ENCODE results near the gene MSH3.
"Not testable (repeated sequence)": the region's sequence is repeated elsewhere in the genome, so short reads cannot be mapped to it uniquely, and the experiment has no call there.

The MSH3 gene

DNA sequence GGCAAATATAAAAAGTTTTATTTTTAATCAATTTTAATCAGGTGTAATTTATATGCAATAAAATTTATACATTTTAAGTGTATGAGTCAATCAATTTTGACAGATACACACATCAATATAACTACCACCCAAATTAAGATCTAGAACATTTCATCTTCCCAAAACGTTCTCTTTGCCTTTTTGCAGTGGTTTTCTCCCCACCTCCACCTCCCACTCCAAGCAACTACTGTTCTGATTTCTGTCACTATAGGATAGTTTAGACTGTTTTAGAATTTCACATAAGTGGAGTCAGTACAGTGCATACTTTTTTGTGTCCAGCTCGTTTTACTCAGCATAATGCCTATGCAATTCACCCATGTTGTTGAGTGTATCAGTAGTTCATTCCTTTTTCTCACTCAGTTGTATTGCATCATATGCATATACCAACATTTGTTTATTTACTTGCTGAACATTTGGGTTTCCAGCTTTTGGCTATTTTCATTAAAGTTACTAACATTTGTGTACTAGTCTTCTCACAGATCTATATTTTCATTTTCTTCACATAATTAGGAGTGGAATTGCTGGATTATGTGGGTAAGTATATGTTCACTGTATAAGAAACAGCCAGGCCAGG lies 52.5 kb downstream of the MSH3 start:
- DNase-seq (ENCODE audit: low read depth in 2 of 2), result no peak

DNA sequence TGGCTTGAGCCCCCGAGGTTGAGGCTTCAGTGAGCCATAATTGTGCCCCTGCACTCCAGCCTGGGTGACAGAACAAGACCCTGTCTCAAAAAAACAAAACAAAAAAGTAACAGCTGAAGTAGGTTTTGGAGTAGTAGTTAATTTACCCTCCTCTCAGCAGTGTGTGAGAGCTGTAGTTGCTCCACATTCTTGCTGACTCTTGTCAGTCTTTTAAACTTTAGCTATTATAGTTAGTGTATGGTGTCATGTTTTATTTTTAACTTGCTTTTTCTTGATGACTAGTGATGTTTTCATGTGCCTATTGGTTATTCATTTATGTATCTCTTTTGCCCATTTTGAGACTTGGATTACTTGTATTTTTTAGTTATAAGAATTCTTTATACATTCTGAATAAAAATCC lies 53.2 kb downstream of the MSH3 start:
- DNase-seq (ENCODE audit: low read depth in 2 of 2), result no peak

DNA sequence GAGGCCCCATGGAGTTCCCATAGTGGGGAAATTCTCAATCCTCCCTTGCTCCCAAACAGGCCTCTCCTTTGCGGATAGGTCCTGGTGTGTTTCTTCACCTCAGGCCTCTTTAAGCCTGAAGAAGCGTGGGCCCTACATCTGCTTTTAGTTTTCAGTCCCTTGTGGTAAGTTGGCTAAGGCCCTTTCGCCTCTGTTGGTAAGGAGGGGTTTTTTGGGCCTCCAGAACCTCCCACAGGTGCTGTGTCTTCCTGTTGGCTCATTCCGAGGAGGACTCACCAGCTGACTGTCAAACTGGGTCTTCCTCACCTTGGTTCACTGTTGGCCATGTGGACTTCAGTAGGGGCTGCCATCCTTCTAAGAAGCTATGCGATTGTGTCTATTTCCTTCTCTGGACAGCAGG lies 56.8 kb downstream of the MSH3 start:
- no peak for DNase-seq (ENCODE audit: low read depth in 2 of 2)

DNA sequence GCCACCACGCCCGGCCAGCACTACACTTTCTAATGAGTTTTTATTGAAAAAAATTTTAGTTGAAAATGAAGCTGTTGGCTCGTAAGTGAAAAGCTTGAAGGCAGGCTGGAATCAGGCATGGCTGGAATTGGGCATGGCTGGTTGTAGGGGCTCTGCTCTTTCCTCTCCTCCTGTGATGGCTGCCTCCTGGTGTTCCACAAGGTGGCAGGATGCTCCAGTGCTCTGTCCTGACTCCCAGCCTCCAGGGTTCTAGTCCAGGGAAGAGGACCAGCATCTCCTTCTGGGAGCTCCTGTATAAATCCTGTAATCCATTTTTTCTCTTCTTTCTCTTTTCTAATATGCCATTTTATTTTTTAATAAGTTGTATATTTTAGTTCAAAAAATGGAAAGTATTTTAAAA lies 57.5 kb downstream of the MSH3 start:
- DNase-seq (ENCODE audit: low read depth in 2 of 2), result no peak

DNA sequence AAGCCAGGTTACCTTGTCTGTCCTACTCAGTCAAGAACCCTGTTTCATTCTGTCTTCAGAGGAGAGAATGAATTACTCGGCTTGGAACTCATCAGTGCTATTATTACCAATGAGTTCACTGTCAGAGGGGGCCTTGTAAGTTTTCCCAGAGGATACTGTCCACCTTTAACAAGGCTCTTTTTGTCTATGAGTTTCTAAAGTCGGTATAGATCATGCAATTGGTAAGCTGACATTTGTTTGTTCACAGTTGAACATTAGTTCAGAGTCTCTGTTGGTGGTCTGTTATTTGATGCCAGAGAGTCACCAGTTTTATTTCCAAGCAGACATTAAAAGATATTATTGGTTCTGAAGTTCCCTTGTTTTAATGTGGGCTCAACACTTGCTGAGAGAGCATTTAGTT lies 58.5 kb downstream of the MSH3 start:
- DNase-seq (ENCODE audit: low read depth in 2 of 2), result no peak

DNA sequence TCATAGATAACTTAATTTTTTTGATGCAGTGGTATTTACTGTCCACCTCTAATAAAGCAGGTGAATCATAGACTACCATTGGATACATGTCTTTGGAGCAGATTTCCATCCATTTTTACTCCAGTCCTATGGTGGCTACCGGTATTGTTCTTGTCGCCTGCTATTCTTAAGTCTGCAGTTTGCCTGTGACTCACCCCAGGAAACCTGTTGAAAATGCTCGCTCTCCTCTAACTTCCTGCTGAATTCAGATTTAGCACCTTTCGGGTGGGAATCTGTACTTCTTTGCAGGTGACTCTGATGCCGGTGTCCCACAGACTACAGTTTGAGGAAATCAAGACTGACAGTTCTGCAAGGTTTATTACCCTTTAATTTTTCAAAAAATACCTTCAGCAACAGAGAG lies 59.2 kb downstream of the MSH3 start:
- no peak for DNase-seq (ENCODE audit: low read depth in 2 of 2)

DNA sequence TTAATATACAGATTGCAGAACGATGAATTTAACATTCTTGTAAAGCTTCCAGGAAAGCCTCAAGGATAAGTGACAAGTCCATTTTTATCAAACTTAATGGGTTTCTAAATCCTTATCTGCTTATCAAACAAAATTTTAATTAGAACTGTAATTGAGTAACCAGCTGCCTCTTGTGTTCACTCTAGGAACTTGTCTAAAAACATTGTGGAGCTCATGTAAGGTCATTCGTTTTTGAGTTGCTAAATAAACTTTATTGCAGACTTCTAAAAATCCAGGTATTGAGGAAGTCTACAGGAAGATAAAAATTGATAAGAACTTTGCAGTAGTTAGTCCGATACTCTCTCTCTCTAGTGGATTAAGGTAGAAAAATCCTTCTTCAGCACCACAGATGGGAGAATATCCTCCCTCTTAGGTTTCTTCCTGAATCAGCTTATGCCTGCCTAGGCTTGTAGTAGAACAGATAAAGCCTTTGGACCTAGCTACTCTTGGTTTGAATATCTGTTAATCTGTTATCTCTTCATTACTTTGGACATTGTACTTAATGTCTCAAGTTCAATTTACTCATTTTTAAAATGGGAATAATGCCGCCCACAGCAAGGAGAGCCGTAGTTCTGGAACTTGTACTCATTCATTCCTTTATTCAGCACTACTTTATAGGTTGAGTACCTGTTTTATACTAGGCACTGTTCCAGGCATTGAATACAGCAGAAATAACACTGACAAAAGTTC lies 60.3 kb downstream of the MSH3 start:
- DNase-seq (ENCODE audit: low read depth in 2 of 2), result no peak

DNA sequence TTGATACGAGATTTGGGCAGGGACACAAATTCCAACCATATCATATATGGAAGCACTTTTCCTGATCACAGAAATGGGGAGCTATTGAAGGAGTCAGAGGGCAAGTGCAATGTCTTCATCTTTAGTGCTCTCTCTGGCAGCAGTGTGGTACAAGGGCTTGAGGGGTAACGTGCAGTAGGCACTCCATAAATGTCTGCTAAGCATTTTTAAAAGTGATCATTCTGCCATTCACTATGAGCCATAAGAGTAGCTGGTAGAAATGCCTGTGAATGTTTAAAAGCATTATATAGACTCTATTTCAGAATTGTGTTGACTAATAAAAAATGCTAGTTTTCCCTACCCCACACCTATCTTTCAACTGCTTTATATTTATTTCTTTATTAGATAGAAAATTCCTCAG lies 61.4 kb downstream of the MSH3 start:
- no peak for DNase-seq (ENCODE audit: low read depth in 2 of 2)

DNA sequence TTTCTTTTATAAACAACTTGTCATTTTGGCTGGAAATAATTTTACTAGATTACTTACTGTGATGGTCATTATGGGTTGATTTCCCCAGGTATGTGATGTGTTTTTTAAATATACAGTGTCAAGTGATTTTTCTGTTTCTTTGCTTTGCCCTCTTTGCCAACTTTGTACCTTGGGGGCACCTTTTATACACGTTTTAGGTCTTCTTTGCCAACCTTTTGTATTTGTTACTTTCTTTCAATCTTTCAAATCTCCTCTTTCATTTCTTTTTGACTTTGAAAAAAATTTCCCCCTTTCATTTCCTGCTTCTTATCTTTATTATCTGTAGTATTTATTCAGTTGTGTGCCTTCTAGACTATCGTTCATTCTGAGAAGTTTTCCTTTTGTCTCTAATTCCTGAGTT lies 65.7 kb downstream of the MSH3 start:
- DNase-seq (ENCODE audit: low read depth in 2 of 2), result no peak

DNA sequence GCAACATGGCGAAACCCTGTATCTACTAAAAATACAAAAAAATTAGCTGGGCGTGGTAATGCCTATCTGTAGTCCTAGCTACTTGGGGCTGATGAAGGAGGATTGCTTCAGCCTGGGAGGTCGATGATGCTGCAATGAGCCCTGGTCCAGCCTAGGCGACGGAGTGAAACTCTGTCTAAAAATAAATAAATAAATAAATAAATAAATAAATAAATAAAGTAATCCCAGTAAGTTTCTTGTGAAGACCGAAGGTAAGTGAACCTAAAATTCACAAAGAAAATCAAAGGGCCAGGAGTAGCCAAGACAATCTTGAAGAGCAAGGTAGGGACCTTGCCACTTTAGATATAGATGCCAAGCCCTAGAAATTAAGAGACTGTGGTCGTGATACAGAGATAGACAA lies 68.5 kb downstream of the MSH3 start:
- DNase-seq (ENCODE audit: low read depth in 2 of 2), result no peak

DNA sequence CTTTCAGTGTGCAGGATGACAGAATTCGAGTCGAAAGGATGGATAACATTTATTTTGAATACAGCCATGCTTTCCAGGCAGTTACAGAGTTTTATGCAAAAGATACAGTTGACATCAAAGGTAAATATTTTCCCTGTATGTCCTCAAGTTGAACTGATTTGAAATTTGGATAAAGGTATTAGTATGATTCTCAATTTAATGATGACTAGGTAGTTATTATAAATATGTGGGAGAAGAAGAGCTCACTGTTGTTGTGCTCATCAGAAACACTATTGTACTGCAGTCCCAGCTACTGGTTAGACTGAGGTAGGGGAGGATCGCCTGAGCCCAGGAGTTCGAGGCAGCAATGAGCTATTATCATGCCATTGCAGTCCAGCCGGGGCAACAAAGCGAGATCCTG lies 71.0 kb downstream of the MSH3 start:
- DNase-seq (ENCODE audit: low read depth in 2 of 2), result no peak

DNA sequence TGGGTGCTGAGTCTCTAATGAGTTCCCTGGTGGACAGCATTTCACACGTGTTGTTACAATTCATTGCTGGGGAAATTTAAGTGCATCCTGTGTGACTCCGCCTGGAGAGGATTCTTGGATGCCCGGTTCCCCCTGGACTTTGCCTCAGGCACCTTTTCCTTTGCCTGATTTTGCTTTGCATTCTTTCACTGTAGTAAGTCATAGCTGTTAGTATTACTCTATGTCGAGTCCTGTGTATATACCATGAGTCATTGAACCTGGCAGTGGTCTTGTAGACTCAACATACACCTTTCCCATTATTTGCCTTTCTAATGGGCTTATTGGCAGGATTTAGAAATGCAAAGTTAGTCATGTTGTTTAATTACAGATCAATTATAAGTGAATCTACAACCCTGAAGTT lies 82.3 kb downstream of the MSH3 start:
- no peak for DNase-seq (ENCODE audit: low read depth in 2 of 2)

DNA sequence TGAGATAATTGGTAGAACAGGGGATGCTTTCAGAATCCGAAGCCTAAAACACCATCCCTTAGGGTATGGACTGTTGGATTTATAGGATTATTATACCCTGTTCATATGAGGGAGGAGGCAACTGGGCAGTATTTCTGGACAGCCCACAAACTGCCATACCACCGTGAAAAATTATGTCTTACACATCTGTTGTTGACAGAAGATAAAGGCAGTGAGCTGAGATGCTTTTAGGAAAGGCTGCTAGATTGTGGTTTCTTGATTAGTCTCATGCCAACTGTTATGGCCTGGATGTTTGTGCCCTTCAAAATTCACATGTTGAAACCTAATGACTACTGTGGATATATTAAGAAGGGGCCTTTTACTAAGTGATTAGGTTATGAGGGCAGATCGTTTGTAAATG lies 84.0 kb downstream of the MSH3 start:
- no peak for DNase-seq (ENCODE audit: low read depth in 2 of 2)

DNA sequence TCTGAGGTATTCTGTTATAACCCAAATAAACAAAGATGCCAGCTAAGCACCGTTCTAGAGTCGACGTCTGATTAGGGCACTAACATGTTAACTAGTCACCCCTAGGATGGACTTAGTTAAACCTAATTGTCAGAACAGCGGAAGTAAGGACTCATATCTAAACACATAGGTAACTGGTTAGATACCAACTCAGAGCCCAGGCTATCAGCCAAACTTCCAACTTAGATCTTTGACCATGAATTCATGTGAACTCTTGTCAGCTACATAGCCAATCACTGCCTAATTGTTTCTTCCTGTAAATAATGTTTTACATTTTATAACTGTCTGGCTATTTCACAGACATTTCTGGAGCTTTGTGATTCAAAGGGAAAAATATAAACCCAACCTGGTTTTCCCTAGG lies 84.6 kb downstream of the MSH3 start:
- no peak for DNase-seq (ENCODE audit: low read depth in 2 of 2)

DNA sequence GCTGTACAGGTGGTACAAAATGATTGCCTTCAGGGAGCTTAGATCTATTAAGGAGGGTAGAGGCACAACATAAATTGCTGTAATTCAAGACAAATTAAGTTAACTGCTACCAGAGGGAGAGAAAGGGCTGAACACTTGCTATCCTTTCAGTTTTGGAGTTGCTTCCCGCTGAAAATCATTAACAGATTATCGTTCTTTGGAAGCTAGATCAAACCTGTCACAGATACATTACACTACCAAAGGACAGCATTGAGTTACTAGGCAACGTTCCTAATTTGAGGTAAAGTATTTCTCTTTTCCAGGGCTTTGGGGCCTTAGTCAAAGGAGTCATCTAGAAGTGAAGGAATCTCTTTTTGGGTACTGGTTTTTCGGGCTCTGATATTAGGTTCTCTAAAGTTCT lies 85.0 kb downstream of the MSH3 start:
- no peak for DNase-seq (ENCODE audit: low read depth in 2 of 2)

DNA sequence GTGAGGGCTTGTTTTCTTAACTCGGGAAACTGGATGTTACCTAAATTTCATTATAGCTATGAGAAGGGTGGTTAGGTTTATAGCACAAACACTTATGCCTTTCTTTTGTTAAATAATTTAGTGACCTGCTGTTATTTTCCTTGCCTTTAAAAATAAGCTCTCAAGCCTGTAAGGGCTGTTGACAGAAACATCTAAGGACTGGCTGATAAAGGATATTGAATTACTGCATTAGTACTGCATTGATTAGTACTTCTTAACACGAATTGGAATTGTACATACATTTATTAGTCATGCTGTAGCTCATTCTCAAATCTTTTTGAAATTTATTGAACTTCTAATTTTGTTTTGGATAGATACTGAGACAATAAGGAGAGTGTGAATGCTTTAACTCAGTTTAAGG lies 85.4 kb downstream of the MSH3 start:
- no peak for DNase-seq (ENCODE audit: low read depth in 2 of 2)

DNA sequence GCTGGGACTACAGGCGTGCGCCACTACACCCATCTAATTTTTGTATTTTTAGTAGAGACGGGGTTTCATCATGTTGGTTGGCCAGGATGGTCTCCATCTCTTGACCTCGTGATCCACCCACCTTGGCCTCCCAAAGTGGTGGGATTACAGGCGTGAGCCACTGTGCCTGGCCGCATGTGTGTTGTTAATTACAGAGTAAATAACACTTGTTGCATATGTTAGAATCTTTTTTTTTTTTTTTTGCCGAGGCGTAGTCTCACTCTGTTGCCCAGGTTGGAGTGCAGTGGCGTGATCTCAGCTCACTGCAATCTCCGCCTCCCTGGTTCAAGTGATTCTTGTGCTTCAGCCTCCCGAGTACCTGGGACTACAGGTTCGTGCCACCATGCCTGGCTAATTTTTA lies 86.0 kb downstream of the MSH3 start:
- not testable (repeated sequence) for DNase-seq (ENCODE audit: low read depth in 2 of 2)

DNA sequence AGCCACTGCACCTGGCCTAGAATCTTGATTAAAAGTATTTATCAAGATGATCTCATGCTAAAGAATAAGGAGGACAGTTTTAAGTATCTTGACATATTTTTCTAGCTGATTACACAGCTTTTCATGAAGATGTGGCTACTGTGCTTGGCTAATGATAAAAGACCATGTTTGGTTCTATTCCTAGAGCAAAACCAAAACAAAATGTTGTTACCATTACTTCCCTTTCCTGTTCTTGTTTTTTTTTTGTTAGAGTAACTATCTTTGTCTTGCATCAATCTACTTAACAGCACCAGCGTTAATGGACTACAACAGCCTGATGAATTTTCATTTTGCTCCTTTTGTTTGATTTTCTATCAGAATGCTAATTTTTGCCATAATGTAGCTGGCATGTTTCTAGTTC lies 86.5 kb downstream of the MSH3 start:
- DNase-seq (ENCODE audit: low read depth in 2 of 2), result no peak

DNA sequence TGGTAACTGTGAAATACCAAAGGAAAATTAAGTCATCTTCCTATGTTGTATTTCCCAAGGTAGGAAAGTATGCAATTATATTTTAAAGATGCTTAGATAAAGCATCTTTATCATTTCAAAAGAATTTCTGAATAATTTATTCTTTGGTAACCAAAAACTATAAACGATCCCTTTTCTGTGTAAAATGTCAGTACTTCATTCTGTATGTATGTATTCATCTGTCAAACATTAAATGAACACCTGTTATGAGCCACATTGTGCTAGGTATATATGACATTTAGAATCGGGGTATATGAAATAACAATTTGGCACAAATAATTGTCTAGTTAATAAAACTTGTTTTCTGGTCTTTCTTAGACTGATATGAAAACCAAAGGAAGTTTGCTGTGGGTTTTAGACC lies 89.7 kb downstream of the MSH3 start:
- DNase-seq (ENCODE audit: low read depth in 2 of 2), result no peak

DNA sequence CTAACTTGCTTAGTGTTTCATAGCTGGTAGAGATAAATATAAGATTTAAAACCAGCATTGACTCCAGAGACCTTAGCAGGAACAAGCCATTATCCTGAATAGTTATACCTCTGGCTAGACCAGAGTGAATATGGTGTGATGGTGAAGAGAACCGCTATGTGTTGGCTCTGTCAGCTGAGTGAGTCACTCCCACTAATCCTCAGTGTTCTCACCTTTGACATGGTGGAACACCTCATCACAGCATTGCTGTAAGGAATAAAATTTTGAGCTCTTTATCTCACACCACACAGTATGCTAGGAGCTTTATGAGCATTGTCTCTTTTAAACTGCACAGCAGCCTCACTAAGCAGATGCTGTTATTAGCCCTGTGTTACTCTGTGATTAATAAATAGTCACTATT lies 91.0 kb downstream of the MSH3 start:
- DNase-seq (ENCODE audit: low read depth in 2 of 2), result no peak

DNA sequence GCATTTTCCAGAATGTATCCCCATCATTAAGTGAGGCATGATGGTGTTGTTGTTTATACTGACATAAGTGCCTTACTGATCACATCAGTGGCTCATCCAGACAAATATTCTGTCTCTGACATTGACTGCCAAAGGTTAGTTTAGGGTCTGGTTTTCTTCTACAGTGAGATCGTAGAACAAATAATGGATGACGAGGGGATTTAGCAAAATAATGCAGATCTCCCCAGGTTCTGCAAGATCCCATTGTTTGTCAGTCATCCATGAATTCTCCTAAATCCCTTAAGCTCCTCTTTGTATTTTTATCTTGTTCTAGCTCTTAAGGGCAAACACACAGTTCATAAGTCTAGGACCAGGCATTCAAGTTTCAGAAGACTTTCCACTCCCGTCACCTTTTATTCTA lies 93.5 kb downstream of the MSH3 start:
- DNase-seq (ENCODE audit: low read depth in 2 of 2), result no peak

DNA sequence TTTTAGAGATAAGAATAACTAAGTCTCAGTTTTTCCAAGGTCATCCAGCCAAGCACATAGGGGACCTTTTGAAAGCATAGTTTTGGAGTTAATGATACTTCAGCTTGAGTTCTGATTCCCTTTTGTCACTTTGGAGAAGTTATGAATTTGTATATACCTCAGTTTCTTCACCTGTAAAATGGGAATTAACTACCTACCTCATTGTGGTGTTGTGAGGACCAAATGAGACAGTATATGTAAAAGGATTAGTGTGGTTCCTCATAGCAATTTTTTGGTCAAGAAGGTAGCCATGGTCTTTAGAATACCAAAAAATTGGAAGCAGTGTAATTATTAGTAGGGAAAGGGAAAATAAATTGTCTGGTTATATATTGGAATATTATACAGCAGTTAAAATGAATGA lies 98.0 kb downstream of the MSH3 start:
- DNase-seq (ENCODE audit: low read depth in 2 of 2), result no peak

DNA sequence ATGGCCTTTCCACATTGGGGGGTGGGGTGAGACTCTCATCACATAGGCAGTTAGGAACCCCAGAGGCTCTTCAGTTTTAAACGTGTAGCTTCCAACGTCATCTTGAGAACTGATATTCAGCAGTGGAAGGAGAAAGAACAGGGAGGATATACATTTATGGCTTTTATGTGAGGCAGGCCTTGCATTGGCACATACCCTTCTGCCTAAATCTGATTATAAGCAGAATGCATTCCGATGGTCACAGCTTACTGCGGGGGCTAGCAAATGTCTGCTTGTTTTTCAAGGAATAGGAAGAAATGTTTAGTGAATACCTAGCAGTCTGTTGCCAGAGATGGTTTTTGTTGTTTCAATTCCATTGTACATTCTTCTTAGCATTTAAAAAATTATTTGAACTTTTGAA lies 99.3 kb downstream of the MSH3 start:
- no peak for DNase-seq (ENCODE audit: low read depth in 2 of 2)

DNA sequence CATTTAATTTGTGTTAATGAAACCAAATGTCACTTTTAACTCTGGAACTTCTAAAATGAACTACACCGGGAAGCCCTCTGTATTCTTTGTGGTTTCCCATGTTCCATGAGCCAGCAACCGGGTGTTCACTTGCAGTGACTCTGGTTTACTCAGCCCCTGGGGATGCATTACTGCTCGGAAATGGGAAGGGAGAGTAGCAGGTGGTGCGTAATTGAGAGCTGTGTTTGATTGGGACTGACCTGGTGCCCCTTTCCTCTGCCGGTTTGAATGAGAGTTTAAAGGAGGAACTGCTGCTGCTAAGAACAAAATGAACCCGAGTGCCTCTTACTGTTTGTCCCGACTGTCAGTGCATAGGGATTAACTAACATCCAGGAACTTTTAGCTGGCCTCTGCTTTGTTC lies 100.4 kb downstream of the MSH3 start:
- no peak for DNase-seq (ENCODE audit: low read depth in 2 of 2)

All from stimulated activated CD8-positive, alpha-beta memory T cell treated with anti-CD3 and anti-CD28 coated beads, Interleukin-7, amount 100 ng/mL, for 4 hours (primary cell).